Retinal pigment epithelial cell (primary cell): Measurements from ENCODE around the gene PEX5L.
A peak's percentile ranks its signal among the peaks of the same experiment; 100 is the strongest.

ENCODE experiments used
- DNase-seq: peaks from one replicate; pipeline ENCODE4 v3.0.0-alpha.2; 2010; ENCODE audit warnings: low read depth
- H3K4me3 ChIP-seq: 2 replicates; pipeline ENCODE4 v1.5.1; 2011; ENCODE audit warnings: mild to moderate bottlenecking, low read length, control low read depth, moderate library complexity
- CTCF ChIP-seq: conservative IDR thresholded peaks from 2 replicates; pipeline ENCODE4 v1.5.1; 2011; ENCODE audit warnings: low read depth, low read length, control low read depth, inconsistent platforms

The PEX5L gene

GRCh38 chr3:179949412-179949811, 87.3 kb downstream of the PEX5L start:
- DNase-seq, result no peak
- H3K4me3 ChIP-seq, result no peak overlapping the region
- no peak for TF ChIP-seq CTCF

- DNase-seq, result no peak
- TF ChIP-seq CTCF, result no peak
- no peak overlapping the region for H3K4me3 ChIP-seq
Measured at GRCh38 chr3:179948740-179949139, 88.0 kb downstream of the PEX5L start.

GRCh38 chr3:179945569-179945968, 91.2 kb downstream of the PEX5L start:
- H3K4me3 ChIP-seq, result no peak overlapping the region
- no peak for TF ChIP-seq CTCF
- no peak for DNase-seq

- no peak for DNase-seq
- no peak for TF ChIP-seq CTCF
- H3K4me3 ChIP-seq, result no peak overlapping the region
Measured at GRCh38 chr3:179943117-179943880, 93.4 kb downstream of the PEX5L start.

GRCh38 chr3:179942553-179943075, 94.1 kb downstream of the PEX5L start:
- H3K4me3 ChIP-seq, result peak overlapping the region; percentile 40
- no peak for DNase-seq
- TF ChIP-seq CTCF, result no peak

- TF ChIP-seq CTCF, result no peak
- DNase-seq, result no peak
- no peak overlapping the region for H3K4me3 ChIP-seq
Measured at GRCh38 chr3:179935710-179936109, 101.0 kb downstream of the PEX5L start.

- H3K4me3 ChIP-seq, result no peak overlapping the region
- no peak for DNase-seq
- TF ChIP-seq CTCF, result no peak
Measured at GRCh38 chr3:179933914-179934313, 102.8 kb downstream of the PEX5L start.
